GM18868 (cell line): ENCODE results near the gene GBP6.
"Not testable (repeated sequence)": the region's sequence is repeated elsewhere in the genome, so short reads cannot be mapped to it uniquely, and the experiment has no call there.

ENCODE experiments used
- ATAC-seq: cut with Tn5 transposase; IDR thresholded peaks from one replicate; pipeline ENCODE4 v1.9.1; 2021; ENCODE audit warnings: mild to moderate bottlenecking, moderate library complexity; ENCODE audit not compliant: unreplicated experiment

The GBP6 gene

GRCh38 chr1:89363638-89364536 is at the start of gene GBP6:
GBP6 (plus strand) TSS chr1:89364059; CDS start chr1:89368552, 4,493 bp downstream.
- peak; percentile 33 for ATAC-seq

GRCh38 chr1:89322402-89322801 is 41.5 kb upstream of the GBP6 start:
- ATAC-seq, result no peak

GRCh38 chr1:89331890-89332289 is 32.0 kb upstream of the GBP6 start:
- no peak for ATAC-seq

DNA sequence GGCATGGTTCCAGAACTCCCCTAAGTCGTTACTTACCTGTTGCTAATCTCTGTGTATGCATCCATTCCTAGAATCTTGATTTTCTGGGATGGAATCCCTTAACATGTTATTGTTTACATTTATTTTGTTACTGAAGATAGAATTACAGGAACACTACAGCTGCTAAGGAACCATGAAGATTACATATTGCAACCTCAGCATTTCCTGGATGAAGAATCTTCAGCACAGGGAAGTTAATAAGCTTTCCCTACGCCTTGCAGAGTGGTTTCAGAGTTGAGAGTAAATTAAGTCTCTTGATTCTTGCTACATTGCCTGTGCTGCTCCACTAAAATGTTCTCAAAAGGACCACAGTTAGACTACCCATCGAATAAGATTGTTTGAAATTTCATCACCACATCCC is 31.4 kb upstream of the GBP6 start:
- ATAC-seq, result no peak

DNA sequence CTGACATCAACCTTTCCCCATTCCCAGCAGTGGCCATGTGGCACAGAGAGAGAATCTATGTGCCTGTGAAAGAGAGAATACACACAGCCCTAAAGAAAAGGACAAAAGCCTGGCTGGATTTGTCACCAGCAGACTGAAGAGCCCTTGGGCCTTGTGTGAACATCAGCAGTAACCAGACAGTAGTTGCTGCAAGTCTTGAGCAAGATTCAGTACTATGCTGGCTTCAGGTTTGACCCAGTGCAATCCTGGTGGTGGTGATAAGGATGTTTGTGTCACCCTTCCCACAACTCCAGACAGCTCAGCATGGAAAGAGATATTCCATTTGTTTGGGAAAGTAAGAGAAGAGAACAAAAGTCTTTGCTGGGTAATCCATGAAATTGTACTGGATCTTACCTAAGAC is 28.4 kb upstream of the GBP6 start:
- no peak for ATAC-seq

- no peak for ATAC-seq
These were observed 26.0 kb upstream of the GBP6 start for GRCh38 chr1:89337903-89338302.

GRCh38 chr1:89339039-89339438 is 24.8 kb upstream of the GBP6 start:
- ATAC-seq, result no peak

GRCh38 chr1:89345479-89345878 is 18.4 kb upstream of the GBP6 start:
- not testable (repeated sequence) for ATAC-seq

- no peak for ATAC-seq
These were observed 16.6 kb upstream of the GBP6 start for GRCh38 chr1:89347296-89347695.

DNA sequence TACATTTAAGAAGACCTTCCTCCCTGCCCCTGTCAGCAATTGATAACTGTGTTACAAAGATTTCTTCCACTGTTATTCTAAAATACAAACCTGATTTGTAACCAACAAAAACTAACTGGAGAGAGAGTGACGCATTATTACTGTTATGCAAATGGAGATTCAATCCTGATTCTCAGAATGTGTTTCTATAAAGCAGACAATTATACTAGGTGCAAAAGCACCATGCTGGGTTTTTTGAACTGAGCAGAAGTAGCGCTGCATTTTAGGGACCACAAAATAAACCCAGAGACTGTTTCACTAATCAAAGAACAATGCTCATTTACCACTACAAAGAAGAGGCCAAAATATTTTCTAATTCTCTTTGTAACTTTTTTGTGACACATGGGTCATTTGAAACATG is 13.6 kb upstream of the GBP6 start:
- ATAC-seq, result no peak

- ATAC-seq, result no peak
These were observed 12.1 kb upstream of the GBP6 start for GRCh38 chr1:89351597-89352311.

DNA sequence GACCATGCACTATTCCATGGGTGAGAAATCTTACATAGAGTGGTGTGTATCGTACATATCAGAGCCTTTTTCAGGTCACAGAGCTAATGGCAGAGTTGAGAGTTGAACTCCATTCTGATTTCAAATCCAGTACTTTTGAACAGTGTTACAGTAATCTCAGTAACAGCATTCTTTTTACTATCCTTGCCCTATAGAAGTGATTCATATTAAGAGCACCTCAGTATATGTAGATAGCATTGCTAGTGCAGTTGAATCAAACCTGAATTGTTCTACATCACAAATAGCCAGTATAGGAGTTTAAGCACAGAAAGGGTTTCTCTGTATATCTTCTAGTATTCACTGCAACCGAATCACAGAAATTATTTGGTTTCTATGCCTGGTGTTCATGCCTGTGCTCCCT is 11.4 kb upstream of the GBP6 start:
- ATAC-seq, result no peak

DNA sequence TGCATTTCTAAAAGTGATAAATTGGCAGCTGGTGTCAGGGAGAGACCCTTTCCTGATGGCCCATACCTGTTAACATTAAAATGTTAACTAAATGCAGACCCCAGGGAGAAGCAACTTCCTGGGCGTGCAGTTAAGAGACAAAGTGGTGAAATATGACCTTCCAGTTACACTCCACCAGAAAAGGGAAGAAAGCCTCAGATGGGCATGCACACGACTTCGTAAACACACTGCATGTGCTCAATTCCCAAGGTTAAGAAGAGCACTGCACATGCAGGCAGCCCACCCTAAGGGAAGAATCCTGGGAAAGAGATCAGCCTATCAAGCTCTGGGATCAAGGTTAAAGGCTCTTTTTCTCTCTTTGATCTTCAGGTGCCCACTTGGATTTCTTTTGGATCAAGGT is 9.7 kb upstream of the GBP6 start:
- ATAC-seq, result no peak

DNA sequence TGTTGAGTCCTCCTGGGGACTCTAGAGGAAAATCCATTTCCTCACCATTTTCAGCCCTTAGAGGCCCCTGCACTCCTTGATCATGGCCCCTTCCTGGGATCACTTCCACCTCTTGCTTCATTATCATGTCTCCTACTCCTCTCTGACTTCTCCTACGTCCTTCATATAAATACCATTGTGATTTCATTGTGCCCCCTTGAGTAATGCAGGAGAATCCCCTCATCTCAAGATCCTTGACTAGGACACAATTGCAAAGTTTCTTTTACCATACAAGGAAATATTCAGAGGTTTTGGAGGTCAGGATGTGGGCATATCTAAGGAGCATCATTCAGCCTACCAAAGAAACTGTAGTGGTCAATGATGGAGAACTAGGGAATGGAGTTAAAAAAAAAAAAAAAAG is 8.8 kb upstream of the GBP6 start:
- no peak for ATAC-seq

GRCh38 chr1:89356658-89357400 is 7.0 kb upstream of the GBP6 start:
- peak; percentile 49 for ATAC-seq

DNA sequence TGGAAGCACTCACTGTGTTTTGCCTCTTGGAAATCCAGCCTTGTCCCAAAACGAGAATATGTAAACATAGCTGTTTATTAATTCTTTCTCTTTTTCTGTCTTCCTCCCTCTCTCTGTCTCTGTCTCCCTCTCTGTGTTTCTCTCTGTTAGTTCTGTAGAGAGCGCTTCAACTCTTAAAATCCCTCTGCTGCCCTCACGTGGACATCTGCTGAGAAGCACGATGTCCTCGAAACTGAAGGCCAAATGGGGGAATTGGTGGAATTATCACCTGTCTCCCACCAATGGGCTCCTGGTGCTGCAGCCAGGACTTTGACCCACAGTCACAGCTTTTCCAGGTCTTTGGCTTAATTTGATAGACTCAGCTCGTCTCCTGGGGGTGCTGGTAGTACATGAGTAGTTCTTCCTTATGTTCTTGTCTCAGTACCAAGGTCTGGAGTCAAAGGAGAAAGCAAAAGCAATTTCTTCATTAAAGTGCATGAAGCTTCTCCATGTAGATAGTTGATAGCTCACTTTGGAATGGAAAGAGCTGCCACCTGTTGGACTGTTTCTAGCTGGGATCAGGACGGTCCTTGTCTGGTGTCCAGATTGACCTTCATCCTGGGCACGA is 5.5 kb upstream of the GBP6 start:
- peak; percentile 55 for ATAC-seq

DNA sequence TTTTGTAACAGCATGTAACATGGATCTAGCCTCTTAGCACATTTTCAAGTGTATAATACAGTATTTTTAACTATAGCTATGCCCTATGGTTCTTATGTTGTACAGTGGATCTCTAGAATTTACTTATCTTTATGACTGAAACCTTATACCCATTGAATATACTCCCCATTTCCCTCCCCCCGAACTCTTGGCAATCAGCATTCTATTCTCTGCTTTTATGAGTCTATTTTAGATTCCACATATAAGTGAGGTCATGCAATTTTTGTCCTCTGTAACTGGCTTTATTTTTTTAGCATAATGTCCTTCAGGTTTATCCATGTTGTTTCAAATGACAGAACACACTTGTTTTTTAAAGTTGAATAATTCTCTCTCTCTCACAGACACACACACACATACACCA is 3.1 kb upstream of the GBP6 start:
- ATAC-seq, result no peak

DNA sequence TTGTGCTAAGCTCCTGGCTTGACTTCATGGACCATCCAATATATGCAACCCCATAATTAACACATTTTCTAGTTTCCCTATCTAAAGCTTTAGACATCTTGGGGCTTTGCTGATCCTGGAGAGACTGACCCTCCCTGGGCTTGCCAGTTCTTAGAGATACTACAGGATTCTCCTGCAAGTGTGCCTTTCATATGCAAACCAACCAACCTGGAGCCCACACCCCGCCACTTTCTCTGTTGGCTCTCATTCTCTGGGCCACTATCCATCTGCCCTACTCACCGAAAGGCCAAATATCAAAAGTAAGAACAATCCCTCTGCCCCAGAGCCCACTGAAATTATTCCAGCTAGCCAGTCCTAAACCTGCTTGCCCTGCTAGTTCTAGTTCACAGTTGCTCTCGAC is 2.2 kb upstream of the GBP6 start:
- no peak for ATAC-seq

- peak; percentile 94 for ATAC-seq
These were observed 663 bp upstream of the GBP6 start for GRCh38 chr1:89363196-89363595.

GRCh38 chr1:89364954-89365550 is 1.2 kb downstream of the GBP6 start:
- no peak for ATAC-seq

DNA sequence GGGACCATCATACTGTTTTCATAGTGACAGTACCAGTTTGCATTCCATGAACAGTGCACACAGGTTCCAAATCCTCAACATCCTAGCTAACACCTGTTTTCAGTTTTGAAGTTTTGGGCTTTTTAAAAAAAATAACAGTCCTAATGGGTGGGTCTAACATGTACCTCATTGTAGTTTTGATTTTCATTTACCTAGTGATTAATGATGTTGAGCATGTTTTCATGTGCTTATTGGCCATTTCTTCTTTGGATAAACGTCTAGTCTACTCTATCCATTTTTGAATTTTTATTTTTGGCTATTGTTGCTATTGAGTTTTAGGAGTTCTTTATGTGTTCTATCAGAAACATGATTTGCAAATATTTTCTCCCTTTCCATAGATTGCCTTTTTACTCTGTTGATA is 3.4 kb downstream of the GBP6 start:
- no peak for ATAC-seq
